ENCODE measurements around the gene SP140.
"Not testable (repeated sequence)": the region's sequence is repeated elsewhere in the genome, so short reads cannot be mapped to it uniquely, and the experiment has no call there.

SP140 gene

GRCh38 chr2:230218421-230218820, 7.1 kb upstream of the SP140 start:
- Mint-ChIP-seq H3K27me3 (no peaks in the 10 kb centered on the region), H3K4me3 (peak overlapping the region; percentile 64 to 90), H3K27ac (peak overlapping the region; percentile 57 to 59), H3K4me1 (peaks cover 67% of the 10 kb centered on the region), H3K9me3 (no peaks in the 10 kb centered on the region)
- no peak for ATAC-seq
- DNase-seq: no peak

GRCh38 chr2:230219419-230220331, 5.9 kb upstream of the SP140 start, which contains the start of gene SP110:
SP110 (minus strand) TSS chr2:230219984; CDS start chr2:230216927, 3,057 bp downstream.
- Mint-ChIP-seq H3K4me1 (peaks cover 79% of the 10 kb centered on the region), H3K27me3 (no peaks in the 10 kb centered on the region), H3K9me3 (no peaks in the 10 kb centered on the region), H3K27ac (peak within 1 kb of the TSS; percentile 95 to 99), H3K4me3 (peak within 1 kb of the TSS; percentile 90 to 94)
- DNase-seq (peak; percentile 65 to 81), ATAC-seq (peak; percentile 90)

- peak overlapping the region; percentile 95 to 99 for H3K27ac Mint-ChIP-seq
- no peaks in the 10 kb centered on the region for H3K27me3 Mint-ChIP-seq
- H3K9me3 Mint-ChIP-seq: no peaks in the 10 kb centered on the region
- H3K4me1 Mint-ChIP-seq: peaks cover 81% of the 10 kb centered on the region
- no peak for ATAC-seq
- H3K4me3 Mint-ChIP-seq: peak overlapping the region; percentile 90 to 94
- DNase-seq: no peak
Measured at GRCh38 chr2:230220347-230220969, 5.1 kb upstream of the SP140 start.

GRCh38 chr2:230221493-230221892, 4.0 kb upstream of the SP140 start:
- Mint-ChIP-seq H3K4me3 (no peak overlapping the region), H3K9me3 (no peaks in the 10 kb centered on the region), H3K27me3 (no peaks in the 10 kb centered on the region), H3K27ac (no peak overlapping the region), H3K4me1 (peaks cover 80% of the 10 kb centered on the region)
- ATAC-seq (no peak), DNase-seq (no peak)

GRCh38 chr2:230222829-230223228, 2.7 kb upstream of the SP140 start:
- Mint-ChIP-seq H3K4me3 (peak overlapping the region; percentile 2 to 36), H3K4me1 (peaks cover 69% of the 10 kb centered on the region)
- DNase-seq, H3K27ac Mint-ChIP-seq, ATAC-seq, H3K9me3 Mint-ChIP-seq, H3K27me3 Mint-ChIP-seq: not testable (repeated sequence)

GRCh38 chr2:230224458-230224857, 1.1 kb upstream of the SP140 start:
- no peaks in the 10 kb centered on the region for H3K9me3 Mint-ChIP-seq
- H3K4me1 Mint-ChIP-seq: peaks cover 66% of the 10 kb centered on the region
- H3K27ac Mint-ChIP-seq: no peak overlapping the region
- no peak for DNase-seq
- H3K4me3 Mint-ChIP-seq: peak overlapping the region in 1 of 2 donors; percentile 81
- H3K27me3 Mint-ChIP-seq: no peaks in the 10 kb centered on the region
- no peak for ATAC-seq

- peak; percentile 59 for ATAC-seq
- no peak for DNase-seq
Measured at GRCh38 chr2:230226051-230226551, 565 bp downstream of the SP140 start.

GRCh38 chr2:230227216-230227615, 1.7 kb downstream of the SP140 start:
- Mint-ChIP-seq H3K27me3 (no peaks in the 10 kb centered on the region), H3K4me3 (peak overlapping the region; percentile 71 to 78), H3K9me3 (peaks cover 14 to 24% of the 10 kb centered on the region in 2 donors), H3K27ac (no peak overlapping the region), H3K4me1 (peaks cover 67% of the 10 kb centered on the region)
- DNase-seq (no peak), ATAC-seq (no peak)

More at GRCh38 chr2:230226051-230226551, 565 bp downstream of the SP140 start:
- Mint-ChIP-seq H3K27me3 (no peaks in the 10 kb centered on the region), H3K4me1 (peaks cover 71% of the 10 kb centered on the region), H3K9me3 (peaks cover 12 to 15% of the 10 kb centered on the region in 2 donors), H3K4me3 (peak overlapping the region; percentile 81 to 84), H3K27ac (peak overlapping the region; percentile 45 to 94)

GRCh38 chr2:230230087-230230486, 4.6 kb downstream of the SP140 start:
- H3K27me3 Mint-ChIP-seq: no peaks in the 10 kb centered on the region
- peaks cover 54% of the 10 kb centered on the region for H3K4me1 Mint-ChIP-seq
- DNase-seq (no peak), ATAC-seq (no peak)
- peak overlapping the region in 1 of 2 donors; percentile 95 for H3K27ac Mint-ChIP-seq
- H3K9me3 Mint-ChIP-seq: peaks cover 14 to 25% of the 10 kb centered on the region in 2 donors
- H3K4me3 Mint-ChIP-seq: peak overlapping the region; percentile 51 to 78

- ATAC-seq (no peak), DNase-seq (no peak)
- Mint-ChIP-seq H3K4me3 (peak overlapping the region; percentile 36 to 78), H3K27ac (peak overlapping the region; percentile 69 to 95), H3K4me1 (peaks cover 52% of the 10 kb centered on the region), H3K27me3 (no peaks in the 10 kb centered on the region), H3K9me3 (peaks cover 14 to 25% of the 10 kb centered on the region in 2 donors)
Measured at GRCh38 chr2:230230496-230231200, 5.1 kb downstream of the SP140 start.

GRCh38 chr2:230231251-230231650, 5.7 kb downstream of the SP140 start:
- ATAC-seq (no peak), DNase-seq (no peak)
- H3K4me1 Mint-ChIP-seq: peaks cover 46% of the 10 kb centered on the region
- peaks cover 14 to 25% of the 10 kb centered on the region in 2 donors for H3K9me3 Mint-ChIP-seq
- peak overlapping the region in 1 of 2 donors; percentile 66 for H3K4me3 Mint-ChIP-seq
- H3K27me3 Mint-ChIP-seq: no peaks in the 10 kb centered on the region
- H3K27ac Mint-ChIP-seq: no peak overlapping the region

- peak overlapping the region in 1 of 2 donors; percentile 30 for H3K4me3 Mint-ChIP-seq
- H3K4me1 Mint-ChIP-seq: peaks cover 39% of the 10 kb centered on the region
- no peaks in the 10 kb centered on the region for H3K27me3 Mint-ChIP-seq
- peak; percentile 69 for ATAC-seq
- peaks cover 14 to 25% of the 10 kb centered on the region in 2 donors for H3K9me3 Mint-ChIP-seq
- peak overlapping the region in 1 of 2 donors; percentile 22 for H3K27ac Mint-ChIP-seq
- no peak for DNase-seq
Measured at GRCh38 chr2:230234122-230234722, 8.7 kb downstream of the SP140 start.

GRCh38 chr2:230234845-230235244, 9.3 kb downstream of the SP140 start:
- DNase-seq: no peak
- H3K4me3 Mint-ChIP-seq: peak overlapping the region in 1 of 2 donors; percentile 62
- peaks cover 37% of the 10 kb centered on the region for H3K4me1 Mint-ChIP-seq
- H3K9me3 Mint-ChIP-seq: peaks cover 13 to 22% of the 10 kb centered on the region in 2 donors
- H3K27ac Mint-ChIP-seq: peak overlapping the region in 1 of 2 donors; percentile 22
- peak; percentile 89 for ATAC-seq
- no peaks in the 10 kb centered on the region for H3K27me3 Mint-ChIP-seq

GRCh38 chr2:230244211-230244610, 18.7 kb downstream of the SP140 start:
- Mint-ChIP-seq H3K4me3 (no peak overlapping the region), H3K27me3 (no peaks in the 10 kb centered on the region), H3K9me3 (peaks cover 0 to 8% of the 10 kb centered on the region in 2 donors), H3K4me1 (no peaks in the 10 kb centered on the region), H3K27ac (no peak overlapping the region)
- no peak for DNase-seq
- ATAC-seq: no peak

- no peak for ATAC-seq
- Mint-ChIP-seq H3K9me3 (peaks cover 0 to 8% of the 10 kb centered on the region in 2 donors), H3K4me3 (no peak overlapping the region), H3K27me3 (no peaks in the 10 kb centered on the region), H3K4me1 (no peaks in the 10 kb centered on the region), H3K27ac (no peak overlapping the region)
- DNase-seq: no peak
Measured at GRCh38 chr2:230246206-230246605, 20.7 kb downstream of the SP140 start.

All from stimulated activated naive CD8-positive, alpha-beta T cell treated with anti-CD3 and anti-CD28 coated beads, Interleukin-15, amount 100 ng/mL, for 72 hours (primary cell).